AG10803 (cell line): ENCODE results near the gene SIPA1L2.

Source experiments
- DNase-seq: peaks from one replicate; pipeline ENCODE4 v3.0.0; 2010; ENCODE audit warnings: low read depth
- H3K4me3 ChIP-seq: 2 replicates; pipeline ENCODE4 v1.5.1; 2011; ENCODE audit warnings: mild to moderate bottlenecking, low read length, control low read depth
- CTCF ChIP-seq: conservative IDR thresholded peaks from 2 replicates; pipeline ENCODE4 v1.5.1; 2011; ENCODE audit warnings: mild to moderate bottlenecking, low read length, control low read depth, inconsistent platforms

SIPA1L2 gene

GRCh38 chr1:232644209-232644608 lies 14.3 kb upstream of the SIPA1L2 start:
- H3K4me3 ChIP-seq: no peak overlapping the region
- TF ChIP-seq CTCF: no peak
- DNase-seq: no peak

GRCh38 chr1:232643251-232643650 lies 13.3 kb upstream of the SIPA1L2 start:
- peak; percentile 46 for TF ChIP-seq CTCF
- no peak for DNase-seq
- H3K4me3 ChIP-seq: no peak overlapping the region

- TF ChIP-seq CTCF: no peak
- H3K4me3 ChIP-seq: no peak overlapping the region
- DNase-seq: no peak
These were observed 11.6 kb upstream of the SIPA1L2 start for GRCh38 chr1:232641507-232641906.

- TF ChIP-seq CTCF: no peak
- DNase-seq: no peak
- H3K4me3 ChIP-seq: no peak overlapping the region
These were observed 6.9 kb upstream of the SIPA1L2 start for GRCh38 chr1:232636799-232637198.

- peak; percentile 56 for DNase-seq
- no peak overlapping the region for H3K4me3 ChIP-seq
- peak; percentile 86 for TF ChIP-seq CTCF
These were observed 5.9 kb upstream of the SIPA1L2 start for GRCh38 chr1:232635778-232636356.

- no peak for DNase-seq
- no peak for TF ChIP-seq CTCF
- H3K4me3 ChIP-seq: no peak overlapping the region
These were observed 5.3 kb upstream of the SIPA1L2 start for GRCh38 chr1:232635279-232635678.

GRCh38 chr1:232634096-232634495 lies 4.2 kb upstream of the SIPA1L2 start:
- no peak for TF ChIP-seq CTCF
- no peak for DNase-seq

More at GRCh38 chr1:232634096-232634495, 4.2 kb upstream of the SIPA1L2 start:
- H3K4me3 ChIP-seq: no peak overlapping the region
